HK-2 (cell line): ENCODE results near the gene CREB1.

ENCODE experiments used
- DNase-seq: peaks from one replicate; pipeline ENCODE4 v3.0.0-alpha.2; 2018; ENCODE audit not compliant: unreplicated experiment

CREB1 gene

GRCh38 chr2:207504513-207505170 is 25.1 kb upstream of the CREB1 start:
- DNase-seq, result no peak

DNA sequence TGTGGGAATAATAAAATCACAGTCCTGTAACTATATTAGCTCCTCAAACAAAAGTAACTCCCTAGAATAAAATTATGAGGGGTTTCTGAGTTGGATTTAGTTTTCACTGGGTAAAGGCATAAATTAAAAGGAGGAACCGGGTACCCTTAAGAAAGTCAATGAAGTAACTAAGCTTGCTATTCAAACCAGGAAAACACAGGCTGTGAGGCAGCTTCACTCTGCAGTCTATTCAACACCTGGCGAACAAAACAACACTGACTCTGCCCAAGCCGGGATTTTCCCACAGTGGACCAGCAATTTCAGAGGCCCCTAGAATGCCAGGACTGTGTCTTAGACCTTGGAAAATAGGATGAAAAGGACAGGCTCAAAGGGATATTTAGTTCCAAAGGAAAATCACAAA is 24.6 kb upstream of the CREB1 start:
- no peak for DNase-seq

DNA sequence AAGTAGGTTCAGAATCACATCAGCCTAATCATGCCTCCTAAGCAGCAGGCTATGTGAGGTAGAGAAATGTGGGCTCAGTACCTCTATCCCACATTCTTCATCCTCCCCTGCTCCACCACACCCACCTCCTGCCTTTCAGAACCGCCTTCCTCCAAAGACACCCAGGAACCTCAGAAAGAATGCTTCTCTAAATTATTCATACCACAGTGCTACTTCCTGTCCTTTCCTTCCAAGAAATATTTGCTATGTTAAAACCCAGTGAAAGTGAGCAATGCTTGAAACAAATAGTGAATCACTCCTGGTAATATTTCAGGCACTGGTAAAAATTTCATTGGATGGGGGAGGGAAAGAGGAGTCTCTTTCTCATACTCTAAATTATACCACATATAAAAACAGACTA is 24.0 kb upstream of the CREB1 start:
- peak; percentile 46 for DNase-seq

- no peak for DNase-seq
Measured at GRCh38 chr2:207506426-207506825, 23.3 kb upstream of the CREB1 start.

DNA sequence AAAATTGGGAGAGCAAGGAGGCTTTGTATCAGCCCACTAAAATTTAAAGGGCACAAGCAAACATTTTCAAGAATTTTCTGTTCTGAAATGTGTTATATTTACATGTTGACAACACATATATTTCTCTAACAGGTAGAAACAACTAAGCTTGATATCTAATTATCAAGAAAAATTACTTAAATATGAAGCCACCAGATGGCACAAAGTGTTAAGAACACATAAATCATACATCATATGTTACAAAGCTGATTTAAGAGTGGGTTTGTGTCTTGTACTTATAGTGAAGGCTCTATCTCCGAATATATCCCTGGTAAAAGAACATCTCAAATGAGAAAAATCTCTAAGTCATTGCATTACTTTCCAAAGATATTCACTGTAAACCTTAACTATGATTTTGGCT is 19.6 kb upstream of the CREB1 start:
- DNase-seq, result no peak

DNA sequence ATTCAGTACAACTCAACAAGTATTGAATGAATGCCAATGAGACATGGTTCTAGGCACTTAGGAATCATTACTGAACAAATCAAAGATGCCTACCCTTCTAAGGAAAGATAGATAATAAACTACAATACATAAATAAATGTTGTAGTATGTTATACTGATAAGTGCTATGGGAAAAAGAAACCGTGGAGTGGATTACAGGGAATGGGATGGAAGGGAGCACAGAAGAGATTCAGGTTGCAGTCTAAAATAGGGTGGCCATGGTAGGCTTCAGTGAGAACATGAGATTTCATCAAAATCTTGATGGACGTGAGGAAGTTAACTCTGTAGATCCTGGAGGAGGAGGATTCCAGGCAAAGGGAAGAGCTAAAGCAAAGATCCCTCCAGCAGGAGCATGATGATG is 17.9 kb upstream of the CREB1 start:
- DNase-seq, result no peak

DNA sequence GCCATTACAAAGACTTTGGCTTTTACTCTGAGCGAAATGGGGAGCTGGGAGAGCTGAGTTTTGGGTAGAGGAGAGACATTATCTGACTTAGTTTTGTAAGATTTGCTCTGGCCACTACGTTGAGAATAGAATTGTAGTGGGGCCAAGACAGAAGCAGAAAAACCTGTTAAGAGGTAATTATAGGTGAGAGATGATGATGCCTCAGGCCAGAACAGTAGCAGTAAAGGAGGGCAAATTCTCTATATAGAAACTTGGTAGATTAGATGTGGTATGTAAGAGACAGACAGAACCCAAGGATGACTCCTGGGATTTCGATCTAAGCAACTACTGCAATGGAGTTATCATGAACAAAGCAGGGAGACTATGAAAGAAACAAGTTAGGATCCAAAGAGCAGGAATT is 17.4 kb upstream of the CREB1 start:
- DNase-seq, result no peak

GRCh38 chr2:207513551-207514257 is 16.1 kb upstream of the CREB1 start:
- DNase-seq, result no peak

DNA sequence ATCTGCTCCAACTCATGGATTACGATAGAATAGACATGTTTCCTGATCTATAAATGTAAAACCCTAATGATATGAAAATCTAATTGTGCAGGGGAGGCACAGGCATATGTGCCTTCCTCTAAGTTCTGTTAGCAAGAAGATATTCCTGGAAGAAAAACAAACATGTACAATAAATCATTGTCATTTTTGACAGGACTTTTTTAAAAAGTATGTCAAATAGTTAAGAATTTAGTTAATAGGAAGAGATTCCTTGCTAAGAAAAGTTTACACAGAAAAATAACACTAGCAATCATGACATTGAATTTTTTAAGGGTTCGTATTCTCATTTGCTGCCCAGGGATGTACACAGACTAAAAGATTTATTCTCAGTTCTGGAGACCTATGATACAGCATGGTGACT is 15.3 kb upstream of the CREB1 start:
- DNase-seq, result no peak

- DNase-seq, result no peak
Measured at GRCh38 chr2:207515671-207516070, 14.1 kb upstream of the CREB1 start.

DNA sequence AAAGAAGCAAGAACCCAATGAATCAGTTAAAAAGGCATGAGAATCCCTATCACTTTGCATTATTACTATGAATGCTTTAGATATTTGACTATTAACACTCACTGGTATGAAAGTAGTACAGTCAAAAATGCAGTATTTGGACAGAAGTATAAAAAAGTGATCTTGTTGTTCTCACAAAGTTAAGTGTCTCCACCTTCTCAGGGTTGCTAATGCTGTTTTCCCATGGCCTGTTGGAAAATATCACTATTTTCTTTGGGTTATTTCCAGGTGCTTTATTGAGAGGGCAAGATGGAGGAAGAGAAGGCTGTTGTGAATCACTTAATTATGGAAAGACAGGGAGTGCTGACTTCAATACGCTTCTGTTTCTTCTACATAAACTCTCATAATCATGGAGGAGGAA is 13.6 kb upstream of the CREB1 start:
- DNase-seq, result no peak

DNA sequence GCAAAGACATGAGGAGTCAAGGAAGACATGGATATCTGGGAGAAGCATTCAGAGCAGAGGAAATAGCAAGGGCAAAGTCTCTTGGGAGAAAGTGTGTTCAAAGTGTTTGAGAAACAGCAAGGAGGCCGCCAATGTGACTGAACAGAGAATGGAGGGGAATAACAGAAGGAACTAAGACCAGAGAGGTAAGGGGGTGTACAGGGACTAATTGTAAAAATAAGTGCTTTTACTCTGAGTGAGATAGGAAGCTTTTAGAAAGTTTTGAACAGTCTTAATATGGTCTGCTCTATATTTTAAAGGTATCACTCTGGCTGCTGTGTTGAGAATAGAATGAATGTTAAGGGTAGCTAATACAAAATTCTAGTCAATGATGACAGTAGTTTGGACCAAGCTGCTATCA is 6.8 kb upstream of the CREB1 start:
- DNase-seq, result no peak

DNA sequence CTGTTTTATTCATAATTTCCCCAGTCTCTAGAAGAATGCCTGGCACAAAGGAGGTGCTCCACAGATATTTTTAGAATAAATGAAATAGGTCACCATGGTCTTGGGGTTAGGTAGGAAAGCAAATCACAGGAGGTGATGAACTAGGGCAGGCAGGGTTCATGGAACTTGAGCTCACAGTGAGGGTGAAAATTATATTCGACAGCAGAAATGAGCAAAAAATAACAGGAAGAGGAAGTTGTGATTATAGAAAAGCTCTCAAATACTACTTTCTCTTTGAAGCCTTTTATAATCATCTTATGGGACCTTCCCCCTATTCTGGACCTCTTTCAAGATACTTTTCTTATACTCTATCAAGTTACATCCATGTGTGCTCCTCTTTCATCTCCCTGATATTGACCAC is 4.5 kb upstream of the CREB1 start:
- DNase-seq, result no peak

- DNase-seq, result no peak
Measured at GRCh38 chr2:207528980-207529329, 807 bp upstream of the CREB1 start.

- DNase-seq, result peak; percentile 44
Measured at GRCh38 chr2:207530160-207531031, 634 bp downstream of the CREB1 start.

GRCh38 chr2:207531032-207531952 is 1.5 kb downstream of the CREB1 start:
- DNase-seq, result no peak

DNA sequence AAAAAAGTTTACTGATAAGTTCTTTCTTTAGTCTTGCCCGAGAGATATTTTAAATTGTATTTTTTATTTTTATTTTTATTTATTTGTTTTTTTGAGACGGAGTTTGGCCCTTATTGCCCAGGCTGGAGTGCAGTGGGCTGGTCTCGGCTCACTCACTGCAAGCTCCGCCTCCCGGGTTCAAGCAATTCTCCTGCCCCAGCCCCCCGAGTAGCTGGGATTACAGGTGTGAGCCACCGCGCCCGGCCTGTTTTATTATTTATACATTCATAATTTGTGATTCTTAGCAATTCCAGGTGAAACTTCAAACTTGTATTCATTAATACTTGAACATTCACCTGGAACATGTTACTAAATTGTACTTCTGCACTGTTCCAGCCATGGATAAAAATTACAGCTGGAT is 2.9 kb downstream of the CREB1 start:
- no peak for DNase-seq

DNA sequence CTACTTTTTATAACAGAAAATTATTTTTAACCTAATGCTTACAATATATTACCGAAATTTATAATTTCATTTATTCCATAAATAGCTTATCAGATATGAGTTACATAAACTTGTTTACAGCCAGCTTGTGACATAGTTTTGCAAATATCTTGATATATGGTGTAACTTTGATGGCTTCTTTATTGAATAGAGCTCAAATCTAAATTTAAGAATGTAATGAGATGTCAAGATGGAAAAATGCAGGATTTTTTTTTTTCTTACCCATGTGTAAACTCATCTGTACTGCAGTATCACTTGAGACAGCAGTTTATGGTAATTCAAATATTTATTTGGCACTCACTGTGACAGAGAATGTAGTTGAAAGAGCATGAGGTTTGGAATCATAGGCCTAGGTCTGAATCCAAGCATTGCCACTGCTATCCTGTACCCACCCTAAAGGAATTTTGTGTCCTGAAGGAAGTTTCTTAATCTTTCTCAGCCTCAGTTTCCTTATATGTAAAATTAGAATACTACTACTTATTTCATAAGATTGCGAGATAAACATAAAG is 3.8 kb downstream of the CREB1 start:
- no peak for DNase-seq

DNA sequence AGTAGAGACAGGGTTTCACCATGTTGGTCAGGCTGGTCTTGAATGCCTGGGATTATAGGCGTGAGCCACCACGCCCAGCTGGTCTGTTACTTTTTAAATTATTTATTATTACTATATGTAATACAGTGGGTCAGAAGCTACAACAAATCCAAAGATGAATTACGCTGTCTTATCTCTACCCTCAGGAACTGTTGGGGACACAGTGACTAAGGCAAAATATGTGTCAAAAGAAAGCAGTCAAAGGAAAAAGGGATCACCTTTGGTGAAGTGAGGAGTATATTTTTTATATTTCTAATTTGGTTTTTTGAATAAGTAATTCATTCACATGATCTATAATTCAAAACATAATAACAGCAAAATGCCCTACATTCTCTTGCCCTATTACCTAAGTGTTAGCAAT is 4.7 kb downstream of the CREB1 start:
- DNase-seq, result no peak

DNA sequence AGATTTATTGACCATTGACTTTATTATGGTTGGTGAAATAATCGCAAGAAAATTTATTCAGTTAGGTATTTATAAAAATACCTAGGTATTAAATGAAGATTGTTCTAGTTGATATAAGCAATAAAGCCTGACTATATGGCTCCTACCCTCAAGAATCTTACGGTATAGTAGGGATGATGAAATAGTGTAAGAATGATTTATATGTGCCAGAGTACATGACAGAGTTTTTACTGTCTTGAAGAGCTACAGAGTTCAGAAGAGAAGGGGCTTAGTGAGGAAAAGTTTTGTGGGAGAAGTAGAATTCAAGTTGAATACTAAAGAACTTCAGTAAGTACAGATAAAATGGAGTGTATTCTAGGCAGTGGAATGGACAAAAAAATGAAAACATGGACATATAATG is 9.7 kb downstream of the CREB1 start:
- DNase-seq, result no peak

DNA sequence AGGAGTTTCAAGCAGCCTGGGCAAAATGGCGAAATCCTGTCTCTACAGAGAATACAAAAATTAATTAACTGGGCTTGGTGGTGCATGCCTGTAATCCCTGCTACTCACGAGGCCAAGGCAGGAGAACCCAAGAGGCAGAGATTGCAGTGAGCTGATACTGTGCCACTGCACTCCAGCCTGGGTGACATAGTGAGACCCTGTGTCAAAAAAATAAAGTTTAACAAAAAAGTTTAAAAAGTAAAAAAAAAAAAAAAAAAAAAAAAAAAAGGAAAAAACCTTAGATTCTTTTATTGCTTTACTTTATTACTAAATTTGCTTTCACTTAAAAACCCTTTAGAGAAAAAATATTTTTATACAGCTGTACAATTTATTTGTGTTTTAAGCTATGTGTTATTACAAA is 10.7 kb downstream of the CREB1 start:
- DNase-seq, result no peak

DNA sequence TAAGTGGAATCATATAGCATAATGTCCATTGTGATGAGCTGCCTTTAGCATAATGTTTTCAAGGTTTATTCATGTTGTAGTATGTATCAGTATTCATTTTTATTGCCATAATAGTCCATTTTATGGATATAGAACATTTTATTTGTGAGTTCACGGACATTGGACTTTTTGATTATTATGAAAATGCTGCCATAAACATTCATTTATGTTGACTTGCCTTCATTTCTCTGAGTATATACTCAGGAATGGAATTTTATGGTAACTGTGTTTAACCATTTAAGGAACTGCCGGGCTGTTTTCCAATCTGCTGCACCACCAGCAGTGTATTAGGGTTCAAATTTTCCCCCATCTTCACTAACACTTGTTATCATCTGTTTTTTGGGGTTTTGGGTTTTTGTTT is 12.2 kb downstream of the CREB1 start:
- DNase-seq, result no peak
